Measurements from ENCODE around the gene BRPF3. TPM values are rescaled to one million over a fixed set of nuclear protein-coding genes. Genes with fewer than 3 reads are reported as not detected.

Gene BRPF3
- 10.3 and 11.0 TPM in 2 replicates for total RNA-seq

DNA sequence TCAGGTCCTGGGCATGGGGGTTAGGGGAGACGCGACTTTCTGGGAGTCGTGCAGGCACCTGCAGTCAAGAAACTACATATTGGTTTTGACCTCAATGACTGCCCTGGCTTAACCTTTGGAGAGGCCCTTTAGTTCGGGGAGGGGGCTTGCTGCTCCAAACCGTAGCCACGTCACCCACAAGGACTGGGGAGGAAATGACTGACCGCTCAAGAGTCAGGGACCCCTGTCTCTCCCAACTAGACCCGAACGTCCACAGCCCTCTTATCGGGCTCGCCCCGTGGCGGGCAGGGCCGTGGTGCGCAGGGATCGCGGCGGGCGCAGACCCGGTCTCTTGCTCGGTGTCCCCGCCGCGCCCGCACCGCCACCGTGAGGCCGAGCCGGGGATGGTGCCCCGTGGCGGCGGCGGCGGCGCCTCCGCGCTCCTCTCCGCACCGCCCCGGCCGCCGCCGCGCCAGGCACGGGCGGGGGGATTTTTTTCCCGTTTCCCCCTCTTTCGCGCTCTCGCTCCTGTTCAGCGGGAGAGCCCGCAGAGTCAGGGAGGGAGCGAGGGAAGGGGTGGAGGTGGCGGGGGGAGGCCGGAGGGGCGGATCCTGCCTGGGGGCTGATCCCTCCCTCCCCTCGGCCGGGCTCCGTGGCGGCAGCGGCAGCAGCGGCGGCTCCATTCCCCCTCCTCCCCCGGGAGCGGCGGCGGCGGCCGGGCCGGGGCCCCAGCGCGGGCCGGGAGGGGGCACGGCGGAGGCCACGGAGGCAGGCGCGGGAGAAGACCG lies at the start of gene BRPF3:
BRPF3 (plus strand) TSS at position 632 of the 767 bp plus-strand sequence. CDS start 3,579 bp downstream, outside the sequence.

DNA sequence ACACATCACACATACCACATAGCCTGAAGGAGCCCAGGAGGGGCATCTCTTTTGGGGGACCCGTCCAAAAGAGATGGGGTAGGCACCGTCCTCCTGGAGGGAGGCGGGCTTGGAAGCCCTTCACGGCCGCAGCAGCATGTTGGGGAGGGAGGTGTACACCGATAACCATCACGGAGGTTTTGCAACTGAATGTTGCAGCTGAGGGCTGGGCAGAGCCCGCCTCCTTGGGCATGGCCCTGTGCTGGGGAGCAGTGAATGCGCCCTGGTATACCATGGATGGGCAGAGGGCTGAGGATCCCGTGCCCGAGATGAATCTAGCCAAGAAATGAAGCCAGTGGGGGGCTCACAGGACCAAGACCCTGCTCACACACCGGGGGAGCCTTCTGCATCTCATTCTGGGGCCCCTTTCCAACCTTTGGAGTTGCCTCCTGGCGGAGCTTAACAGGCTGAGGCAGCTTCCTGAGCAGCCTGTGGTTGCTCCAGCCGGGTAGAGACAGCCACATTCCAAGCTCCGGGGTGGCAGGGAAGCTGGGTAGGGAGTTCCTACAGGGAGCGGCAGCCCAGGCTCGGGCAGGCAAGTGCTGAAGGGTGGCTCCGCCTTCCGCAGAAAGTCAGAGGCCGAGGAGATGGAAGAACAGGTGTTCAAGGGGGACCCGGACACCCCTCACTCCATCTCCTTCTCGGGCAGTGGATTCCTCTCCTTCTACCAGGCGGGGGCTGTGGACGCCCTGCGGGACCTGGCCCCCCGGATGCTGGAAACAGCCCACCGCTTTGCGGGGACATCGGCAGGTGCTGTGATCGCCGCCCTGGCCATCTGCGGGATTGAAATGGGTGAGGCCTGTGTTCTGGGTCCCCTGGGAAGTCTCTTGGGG lies 73.5 kb downstream of the BRPF3 start, which contains the start of gene PNPLA1:
PNPLA1 (plus strand) TSS at position 227 of the 872 bp plus-strand sequence; CDS start at position 627, 400 bp downstream.

Other genes starting within 250 kb of the BRPF3 start
- gene SLC26A8, start 172.1 kb upstream of the BRPF3 start, total RNA-seq = not detected in 2 replicates
- gene MAPK14, start 168.9 kb upstream of the BRPF3 start, total RNA-seq = 34.8 and 40.3 TPM in 2 replicates
- 2.8 and 3.8 TPM in 2 replicates for gene MAPK13, start 66.2 kb upstream of the BRPF3 start, total RNA-seq
- gene PNPLA1, start 73.3 kb downstream of the BRPF3 start, total RNA-seq = 0.49 TPM in 1 of 2 replicates, not detected in the other
- not detected in 2 replicates for gene BNIP5, start 140.1 kb downstream of the BRPF3 start, total RNA-seq
- not detected in 2 replicates for gene ETV7, start 190.9 kb downstream of the BRPF3 start, total RNA-seq
- not detected in 2 replicates for gene PXT1, start 246.1 kb downstream of the BRPF3 start, total RNA-seq
- 57.5 and 60.3 TPM in 2 replicates for gene KCTD20, start 246.3 kb downstream of the BRPF3 start, total RNA-seq

Data from cardiac atrium fibroblast (primary cell).